EL (cell line): ENCODE data around the gene TMEM190.

Source experiments
- DNase-seq: peaks from one replicate; pipeline ENCODE4 v3.0.0-alpha.2; 2016

TMEM190 gene

DNA sequence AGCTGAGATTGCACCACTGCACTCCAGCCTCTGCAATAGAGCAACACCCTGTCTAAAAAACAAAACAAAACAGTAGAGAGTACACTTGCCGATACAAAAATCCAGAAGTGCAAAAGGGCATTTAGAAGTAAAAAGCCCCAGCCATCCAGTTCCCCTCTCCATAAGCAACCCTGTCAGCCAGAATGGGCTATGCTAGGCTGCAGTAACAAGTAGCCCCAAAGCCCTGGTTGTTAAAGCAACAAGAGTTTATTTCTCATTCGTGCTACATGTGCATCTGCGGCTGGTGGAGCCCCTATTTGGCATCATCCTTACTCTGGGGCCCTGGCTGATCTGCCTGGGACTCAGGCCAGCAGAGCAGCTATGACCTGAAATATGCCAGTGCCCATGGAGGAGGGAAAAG, 47.9 kb downstream of the TMEM190 start:
- DNase-seq = no peak

DNA sequence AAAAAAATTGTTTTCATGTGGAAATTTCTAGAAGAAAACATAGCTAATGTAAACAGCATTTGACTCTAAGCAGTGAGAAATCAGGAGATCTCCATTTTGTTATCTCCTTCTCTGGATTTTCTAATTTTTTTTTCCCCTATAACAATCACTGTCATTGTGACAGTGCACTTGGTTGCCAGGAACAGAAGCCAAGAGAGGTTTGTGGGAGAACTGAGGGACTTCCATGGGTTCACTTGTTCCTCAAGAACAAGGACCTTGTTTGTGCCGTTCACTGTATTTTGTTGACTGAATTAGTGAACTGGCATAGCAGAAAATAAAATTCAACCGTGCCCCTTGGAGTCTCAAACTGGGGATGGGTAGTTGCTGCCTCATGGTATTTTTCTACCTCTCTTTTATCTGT, 49.4 kb downstream of the TMEM190 start:
- DNase-seq = no peak
